H1 (cell line): Measurements from ENCODE around the gene KCNMA1. TPM values are rescaled to one million over a fixed set of nuclear protein-coding genes. Genes with fewer than 3 reads are reported as not detected.

Source experiments
- CTCF ChIA-PET: fragments of 300-600 bp; sonication (Branson Sonifier 250); formaldehyde crosslinking; loops from one replicate; lab custom pipeline; 2021; ENCODE audit not compliant: partially characterized antibody; lab: Charles Lee
- POLR2A ChIA-PET: fragments of 300-600 bp; sonication (Branson Sonifier 250); formaldehyde crosslinking; loops from one replicate; lab custom pipeline; 2021; ENCODE audit warnings: inconsistent platforms; ENCODE audit not compliant: partially characterized antibody; lab: Charles Lee
- DNase-seq, 2 experiments: peaks; one replicate each; pipeline versions ENCODE4 v3.0.0 to v3.0.0-alpha.2; 2010 to 2022; ENCODE audit warnings: low spot score in 2 of 2, low read depth in 1 of 2, mixed read lengths in 1 of 2
- FAIRE-seq: peaks from 2 replicates; lab custom pipeline; 2011; peaks lifted over from hg19 to GRCh38; lab: Jason Lieb, UNC
- H2AFZ ChIP-seq: 2 replicates; pipeline ENCODE4 v1.8.1; 2012; ENCODE audit warnings: low read length, inconsistent platforms
- H2AK5ac ChIP-seq: 2 replicates; pipeline ENCODE4 v1.6.1; 2013; ENCODE audit warnings: low read depth, low read length
- H2BK120ac ChIP-seq: replicated peaks from 2 replicates; pipeline ENCODE3; 2013; ENCODE audit warnings: low read depth, low read length, inconsistent platforms
- H2BK12ac ChIP-seq: 2 replicates; pipeline ENCODE4 v1.6.1; 2013; ENCODE audit warnings: low read depth, low read length
- H2BK15ac ChIP-seq: 2 replicates; pipeline ENCODE4 v1.6.1; 2013; ENCODE audit warnings: low read length
- H2BK20ac ChIP-seq: 2 replicates; pipeline ENCODE4 v1.6.1; 2013; ENCODE audit warnings: low read length
- H2BK5ac ChIP-seq: 2 replicates; pipeline ENCODE4 v1.6.1; 2013; ENCODE audit warnings: low read depth, low read length
- H3K14ac ChIP-seq: 2 replicates; pipeline ENCODE4 v1.6.1; 2013; ENCODE audit warnings: inconsistent platforms; ENCODE audit not compliant: insufficient read length
- H3K18ac ChIP-seq: 2 replicates; pipeline ENCODE4 v1.6.1; 2013; ENCODE audit warnings: low read length; ENCODE audit errors: extremely low read depth
- H3K23ac ChIP-seq: 2 replicates; pipeline ENCODE4 v1.6.1; 2013; ENCODE audit warnings: inconsistent platforms; ENCODE audit not compliant: insufficient read length
- H3K23me2 ChIP-seq: 2 replicates; pipeline ENCODE4 v1.6.1; 2013; ENCODE audit warnings: low read depth, low read length
- H3K27ac ChIP-seq: 2 replicates; pipeline ENCODE4 v1.6.1; 2011; ENCODE audit warnings: low read depth, low read length, inconsistent platforms
- H3K27me3 ChIP-seq, 4 experiments: replicated peaks in 1 of 4; 1 replicate in 1 of 4; 2 replicates in 3 of 4; pipeline versions ENCODE4 v1.6.1 to v1.8.1; 2011 to 2013; ENCODE audit warnings: low read length in 3 of 4, mild to moderate bottlenecking in 3 of 4, inconsistent platforms in 2 of 4, mixed read lengths in 2 of 4, moderate library complexity in 1 of 4; ENCODE audit not compliant: control insufficient read depth in 3 of 4, insufficient read depth in 3 of 4; ENCODE audit errors: extremely low read depth in 1 of 4
- H3K36me3 ChIP-seq, 4 experiments: 2 replicates each; pipeline versions ENCODE4 v1.6.1 to v1.8.1; 2011 to 2013; ENCODE audit warnings: mild to moderate bottlenecking in 4 of 4, low read length in 3 of 4, moderate library complexity in 2 of 4, control low read depth in 1 of 4, inconsistent platforms in 1 of 4; ENCODE audit not compliant: insufficient read depth in 4 of 4, control insufficient read depth in 2 of 4
- H3K4ac ChIP-seq: replicated peaks from 2 replicates; pipeline ENCODE3; 2013; ENCODE audit warnings: low read length, low read depth, mixed read lengths, inconsistent platforms; ENCODE audit not compliant: insufficient read length
- H3K4me1 ChIP-seq, 4 experiments: replicated peaks in 1 of 4; 1 replicate in 1 of 4; 2 replicates in 3 of 4; pipeline versions ENCODE4 v1.6.1 to v1.8.1; 2011 to 2013; ENCODE audit warnings: low read length in 3 of 4, inconsistent platforms in 2 of 4, mixed read lengths in 1 of 4; ENCODE audit not compliant: insufficient read depth in 4 of 4, control insufficient read depth in 3 of 4
- H3K4me2 ChIP-seq, 2 experiments: 2 replicates each; pipeline versions ENCODE4 v1.6.1 to v1.8.1; 2011 to 2013; ENCODE audit warnings: low read depth in 2 of 2, low read length in 2 of 2, control low read depth in 1 of 2, inconsistent platforms in 1 of 2, mild to moderate bottlenecking in 1 of 2; ENCODE audit not compliant: insufficient read depth in 1 of 2
- H3K4me3 ChIP-seq, 4 experiments: fragments of 200-600, 300-600 bp in 1 of 4; sonication (generic), shearing (Covaris generic), sonication (Bioruptor Twin) in 1 of 4; 2 replicates each; pipeline versions ENCODE4 v1.5.1 to v1.8.1; 2011 to 2016; ENCODE audit warnings: low read length in 4 of 4, low read depth in 3 of 4, control low read depth in 2 of 4, inconsistent platforms in 2 of 4, mild to moderate bottlenecking in 2 of 4, mixed read lengths in 1 of 4, moderate library complexity in 1 of 4; ENCODE audit not compliant: insufficient read depth in 2 of 4; ENCODE audit errors: extremely low read depth in 1 of 4
- H3K56ac ChIP-seq: replicated peaks from 2 replicates; pipeline ENCODE3; 2013; ENCODE audit warnings: low read depth, mild to moderate bottlenecking, mixed read lengths, low read length, inconsistent platforms; ENCODE audit not compliant: insufficient read length
- H3K79me1 ChIP-seq: 2 replicates; pipeline ENCODE4 v1.6.1; 2013; ENCODE audit warnings: low read depth, low read length, control low read depth
- H3K79me2 ChIP-seq, 2 experiments: 2 replicates each; pipeline versions ENCODE4 v1.6.1 to v1.8.1; 2012 to 2013; ENCODE audit warnings: low read length in 2 of 2, mild to moderate bottlenecking in 2 of 2, inconsistent platforms in 1 of 2; ENCODE audit not compliant: insufficient read depth in 2 of 2, control insufficient read depth in 1 of 2
- H3K9ac ChIP-seq, 4 experiments: replicated peaks in 1 of 4; 1 replicate in 1 of 4; 2 replicates in 3 of 4; pipeline versions ENCODE4 v1.6.1 to v1.8.1; 2011 to 2013; ENCODE audit warnings: low read depth in 3 of 4, low read length in 3 of 4, control low read depth in 2 of 4, mild to moderate bottlenecking in 2 of 4, moderate library complexity in 2 of 4, inconsistent platforms in 1 of 4; ENCODE audit errors: extremely low read depth in 1 of 4
- H3K9me3 ChIP-seq, 2 experiments: 2 replicates each; pipeline versions ENCODE4 v1.6.1 to v1.8.1; 2012 to 2013; ENCODE audit warnings: mild to moderate bottlenecking in 2 of 2, moderate library complexity in 2 of 2, control low read depth in 1 of 2, inconsistent platforms in 1 of 2, low read depth in 1 of 2, low read length in 1 of 2, mixed read lengths in 1 of 2; ENCODE audit not compliant: insufficient read depth in 2 of 2
- H4K20me1 ChIP-seq, 2 experiments: replicated peaks in 1 of 2; 2 replicates each; pipeline versions ENCODE3 to v1.8.1; 2011 to 2013; ENCODE audit warnings: inconsistent platforms in 2 of 2, low read length in 2 of 2, mild to moderate bottlenecking in 1 of 2; ENCODE audit not compliant: insufficient read depth in 2 of 2, control insufficient read depth in 1 of 2
- H4K5ac ChIP-seq: 2 replicates; pipeline ENCODE4 v1.6.1; 2013; ENCODE audit warnings: low read length, low read depth, mixed read lengths, inconsistent platforms; ENCODE audit not compliant: insufficient read length
- H4K8ac ChIP-seq: 2 replicates; pipeline ENCODE4 v1.8.0; 2013; ENCODE audit warnings: mild to moderate bottlenecking, moderate library complexity, low read length, inconsistent platforms; ENCODE audit not compliant: insufficient read depth; ENCODE audit errors: extremely low read depth
- H4K91ac ChIP-seq: replicated peaks from 2 replicates; pipeline ENCODE3; 2013; ENCODE audit warnings: low read length, mixed read lengths, inconsistent platforms; ENCODE audit not compliant: insufficient read length
- CBX5 ChIP-seq: fragments of 300-800, 300-1000 bp; sonication (generic); IDR thresholded peaks from 2 replicates; pipeline ENCODE4 v1.7.1; 2016; ENCODE audit warnings: antibody characterized with exemption, low read length, low read depth
- CTCF ChIP-seq, 3 experiments: IDR thresholded peaks; 1 replicate in 2 of 3; 2 replicates in 1 of 3; pipeline versions ENCODE4 v1.5.1 to v1.6.1; 2011; ENCODE audit warnings: low read length in 3 of 3, mild to moderate bottlenecking in 3 of 3, inconsistent platforms in 2 of 3, low read depth in 1 of 3, moderate library complexity in 1 of 3; ENCODE audit not compliant: insufficient read depth in 1 of 3; ENCODE audit errors: control extremely low read depth in 1 of 3
- NANOG ChIP-seq: IDR thresholded peaks from 2 replicates; pipeline ENCODE4 v1.6.1; 2011; ENCODE audit warnings: low read length, low read depth, mild to moderate bottlenecking, inconsistent platforms; ENCODE audit not compliant: insufficient read depth, poor library complexity, severe bottlenecking
- RBBP5 ChIP-seq: IDR thresholded peaks from 2 replicates; pipeline ENCODE4 v1.7.1; 2012; ENCODE audit warnings: low read depth, mild to moderate bottlenecking, inconsistent platforms, low read length, moderate library complexity, borderline replicate concordance
- SRF ChIP-seq: IDR thresholded peaks from 2 replicates; pipeline ENCODE4 v1.6.1; 2011; ENCODE audit warnings: mild to moderate bottlenecking, low read depth, low read length, moderate library complexity
- TAF7 ChIP-seq: optimal IDR thresholded peaks from 2 replicates; pipeline ENCODE3; 2011; ENCODE audit warnings: low read depth, mild to moderate bottlenecking, inconsistent platforms, low read length, moderate library complexity, borderline replicate concordance
- WGBS, 2 experiments: shearing (Covaris generic) in 1 of 2; methylation state at CpG; one replicate each; pipeline versions ENCODE4 v1.1.6 to v1.1.7; 2013 to 2015; ENCODE audit warnings: low lambda C conversion rate in 2 of 2, mixed read lengths in 2 of 2, inconsistent platforms in 1 of 2, low coverage in 1 of 2, missing lambda C conversion rate in 1 of 2; ENCODE audit not compliant: insufficient replicate concordance in 2 of 2, insufficient coverage in 1 of 2, insufficient read length in 1 of 2; ENCODE audit errors: extremely low coverage in 1 of 2, missing lambda C conversion rate in 1 of 2; 5-methylcytosine and 5-hydroxymethylcytosine counted together
- polyA plus RNA-seq, 7 experiments: library from polyadenylated mRNA; depleted of rRNA in 3 of 7; stranded (reverse) in 5 of 7; unstranded in 2 of 7; fragments of >200 nt in 5 of 7; fragments of 200-250 nt in 2 of 7; gene quantifications; 1 replicate in 5 of 7; 2 replicates in 1 of 7; 4 replicates in 1 of 7; pipeline versions ENCODE4 v1.2.1 to v1.2.3, GENCODE V29; 2011 to 2013; ENCODE audit warnings: missing spikeins in 2 of 7, mixed read lengths in 2 of 7
- total RNA-seq: library from RNA; stranded (reverse); fragmentation: NEBNext Ultra II Directional; extraction: Animal tissue kit (Norgen Biotek cat#: 25700); gene quantifications from 2 replicates; pipeline ENCODE4 v1.2.1, GENCODE V29; 2021

Gene KCNMA1
- total and polyA plus RNA-seq, 2 of the 8 experiments (the other 6 are each of a cell fraction or from before 2014, with no cell fraction given): 10.2 to 11.1 TPM

- no peaks in the 10 kb centered on the region; a peak in 1 of 7 replicates for H3K27me3 ChIP-seq
- no peak overlapping the region for H2BK20ac ChIP-seq
- ChIA-PET CTCF (interaction anchor here (0.6 kb wide), 1 partner anchor 510 kb away, joined by 3 read pairs; no protein-coding TSS in a partner anchor), POLR2A (no interaction called here)
- H4K5ac ChIP-seq: no peak overlapping the region
- WGBS, 2 experiments: 91% methylated on average over 4 of the region's 4 CpGs; no CpG with 5 or more reads in 1 of the 2 experiments
- no peak overlapping the region for H3K4me2 ChIP-seq
- H3K23ac ChIP-seq: no peak overlapping the region
- H3K9me3 ChIP-seq: no peaks in the 10 kb centered on the region
- no peak overlapping the region for H4K8ac ChIP-seq
- H4K20me1 ChIP-seq: no peaks in the 10 kb centered on the region
- no peak for FAIRE-seq
- no peaks in the 10 kb centered on the region for H3K23me2 ChIP-seq
- H3K56ac ChIP-seq: no peak overlapping the region
- no peaks in the 10 kb centered on the region for H3K36me3 ChIP-seq
- H3K4ac ChIP-seq: no peak overlapping the region
- H3K14ac ChIP-seq: no peak overlapping the region
- no peak for DNase-seq
- no peak overlapping the region for H2AFZ ChIP-seq
- no peak overlapping the region for H4K91ac ChIP-seq
- peaks cover 2 to 16% (median 8%) of the 10 kb centered on the region in 4 experiments; a peak in 6 of 7 replicates for H3K4me1 ChIP-seq
- H2BK5ac ChIP-seq: no peak overlapping the region
- H3K79me2 ChIP-seq: no peaks in the 10 kb centered on the region
- no peak overlapping the region for H2BK120ac ChIP-seq
- H3K79me1 ChIP-seq: no peaks in the 10 kb centered on the region
- no peak overlapping the region for H3K27ac ChIP-seq
- no peak overlapping the region for H2AK5ac ChIP-seq
- H3K9ac ChIP-seq: no peak overlapping the region
- no peak overlapping the region for H3K4me3 ChIP-seq
- H3K18ac ChIP-seq: no peak overlapping the region
- no peak overlapping the region for H2BK12ac ChIP-seq
- H2BK15ac ChIP-seq: no peak overlapping the region
- no peak for TF ChIP-seq SRF
- no peak for TF ChIP-seq CBX5
- no peak for TF ChIP-seq NANOG
- no peak for TF ChIP-seq CTCF (IDR thresholded peaks at IDR 0.05; ENCODE audit: control extremely low read depth in 1 of 3, insufficient read depth in 1 of 3, low read depth in 1 of 3, low read length in 3 of 3)
- no peak for TF ChIP-seq RBBP5
- no peak for TF ChIP-seq TAF7
These were observed 517.6 kb downstream of the KCNMA1 start for GRCh38 chr10:77120012-77120411.
